Measurements from ENCODE around the gene DBN1.
A peak's percentile ranks its signal among the peaks of the same experiment; 100 is the strongest.

Gene DBN1

GRCh38 chr5:177496070-177496726 lies 22.8 kb upstream of the DBN1 start:
- Histone ChIP-seq H2BK5ac (ENCODE audit: low read depth, low read length, poor library complexity) (peak overlapping the region; percentile 96), H3K23ac (ENCODE audit: low read length) (no peak overlapping the region), H3K4me3 (ENCODE audit: low read depth, low read length) (peak overlapping the region; percentile 76), H2AFZ (ENCODE audit: insufficient read depth, low read length, poor library complexity) (peak overlapping the region; percentile 64), H4K8ac (ENCODE audit: low read depth, low read length) (peak overlapping the region; percentile 91), H3K9ac (ENCODE audit: low read length) (peak overlapping the region; percentile 95), H2BK12ac (ENCODE audit: low read length) (peak overlapping the region; percentile 44), H3K9me3 (ENCODE audit: insufficient read depth, low read depth, low read length) (no peaks in the 10 kb centered on the region), H3K27me3 (ENCODE audit: insufficient read depth, low read length) (no peaks in the 10 kb centered on the region), H4K12ac (ENCODE audit: low read depth, low read length) (peak overlapping the region; percentile 84), H3K27ac (ENCODE audit: low read depth, low read length) (peak overlapping the region; percentile 97), H3K4ac (ENCODE audit: low read depth, low read length) (peak overlapping the region; percentile 89), H2AK5ac (ENCODE audit: low read length) (peak overlapping the region; percentile 81), H4K91ac (ENCODE audit: low read depth, low read length) (peak overlapping the region; percentile 98), H3K4me1 (ENCODE audit: control insufficient read depth in 1 of 2, insufficient read depth in 2 of 2, low read length in 2 of 2) (peaks cover 42 to 56% of the 10 kb centered on the region in 2 experiments), H3K14ac (ENCODE audit: low read length) (peak overlapping the region; percentile 97), H3K79me2 (ENCODE audit: control insufficient read depth, insufficient read depth, low read length, poor library complexity) (peaks cover 21% of the 10 kb centered on the region), H2BK120ac (ENCODE audit: insufficient read depth, low read length, poor library complexity) (peak overlapping the region; percentile 97), H3K36me3 (ENCODE audit: control insufficient read depth in 1 of 2, insufficient read depth in 2 of 2, low read length in 2 of 2) (peaks cover 41 to 43% of the 10 kb centered on the region in 2 experiments), H3K4me2 (ENCODE audit: low read length) (peak overlapping the region; percentile 75), H3K79me1 (ENCODE audit: low read length) (peaks cover 44% of the 10 kb centered on the region), H3K18ac (ENCODE audit: low read length) (peak overlapping the region; percentile 95)
- DNase-seq, result peak in 1 of 2 donors; percentile 52
- no CpG with 5 or more reads among the region's 12 CpGs for WGBS (ENCODE audit: extremely low coverage, insufficient coverage, insufficient read length)

- peak overlapping the region; percentile 90 for H3K4ac ChIP-seq (ENCODE audit: low read depth, low read length)
- peak overlapping the region; percentile 95 for H3K18ac ChIP-seq (ENCODE audit: low read length)
- H3K27ac ChIP-seq (ENCODE audit: low read depth, low read length), result peak overlapping the region; percentile 97
- H4K8ac ChIP-seq (ENCODE audit: low read depth, low read length), result peak overlapping the region; percentile 91
- peak overlapping the region; percentile 88 for H2AK5ac ChIP-seq (ENCODE audit: low read length)
- H3K4me3 ChIP-seq (ENCODE audit: low read depth, low read length), result peak overlapping the region; percentile 76
- H3K9me3 ChIP-seq (ENCODE audit: insufficient read depth, low read depth, low read length), result no peaks in the 10 kb centered on the region
- H3K27me3 ChIP-seq (ENCODE audit: insufficient read depth, low read length), result no peaks in the 10 kb centered on the region
- peaks cover 21% of the 10 kb centered on the region for H3K79me2 ChIP-seq (ENCODE audit: control insufficient read depth, insufficient read depth, low read length, poor library complexity)
- no CpG with 5 or more reads among the region's 14 CpGs for WGBS (ENCODE audit: extremely low coverage, insufficient coverage, insufficient read length)
- H2AFZ ChIP-seq (ENCODE audit: insufficient read depth, low read length, poor library complexity), result peak overlapping the region; percentile 28
- peaks cover 42 to 56% of the 10 kb centered on the region in 2 experiments for H3K4me1 ChIP-seq (ENCODE audit: control insufficient read depth in 1 of 2, insufficient read depth in 2 of 2, low read length in 2 of 2)
- H3K14ac ChIP-seq (ENCODE audit: low read length), result peak overlapping the region; percentile 97
- peaks cover 44% of the 10 kb centered on the region for H3K79me1 ChIP-seq (ENCODE audit: low read length)
- peak overlapping the region; percentile 84 for H4K12ac ChIP-seq (ENCODE audit: low read depth, low read length)
- H2BK12ac ChIP-seq (ENCODE audit: low read length), result peak overlapping the region; percentile 55
- peaks cover 48 to 51% of the 10 kb centered on the region in 2 experiments for H3K36me3 ChIP-seq (ENCODE audit: control insufficient read depth in 1 of 2, insufficient read depth in 2 of 2, low read length in 2 of 2)
- peak overlapping the region; percentile 98 for H4K91ac ChIP-seq (ENCODE audit: low read depth, low read length)
- peak overlapping the region; percentile 75 for H3K4me2 ChIP-seq (ENCODE audit: low read length)
- peak overlapping the region; percentile 95 for H3K9ac ChIP-seq (ENCODE audit: low read length)
- peak overlapping the region; percentile 96 for H2BK5ac ChIP-seq (ENCODE audit: low read depth, low read length, poor library complexity)
- H2BK120ac ChIP-seq (ENCODE audit: insufficient read depth, low read length, poor library complexity), result peak overlapping the region; percentile 97
- no peak overlapping the region for H3K23ac ChIP-seq (ENCODE audit: low read length)
- no peak for DNase-seq
These were observed 22.0 kb upstream of the DBN1 start for GRCh38 chr5:177495243-177496060.

- Histone ChIP-seq H2BK120ac (ENCODE audit: insufficient read depth, low read length, poor library complexity) (peak overlapping the region; percentile 78), H4K91ac (ENCODE audit: low read depth, low read length) (peak overlapping the region; percentile 90), H3K79me2 (ENCODE audit: control insufficient read depth, insufficient read depth, low read length, poor library complexity) (peaks cover 21% of the 10 kb centered on the region), H2AK5ac (ENCODE audit: low read length) (peak overlapping the region; percentile 88), H3K27ac (ENCODE audit: low read depth, low read length) (peak overlapping the region; percentile 97), H3K14ac (ENCODE audit: low read length) (peak overlapping the region; percentile 94), H3K79me1 (ENCODE audit: low read length) (peaks cover 44% of the 10 kb centered on the region), H3K4me3 (ENCODE audit: low read depth, low read length) (no peak overlapping the region), H3K23ac (ENCODE audit: low read length) (no peak overlapping the region), H3K27me3 (ENCODE audit: insufficient read depth, low read length) (no peaks in the 10 kb centered on the region), H2AFZ (ENCODE audit: insufficient read depth, low read length, poor library complexity) (peak overlapping the region; percentile 28), H3K9me3 (ENCODE audit: insufficient read depth, low read depth, low read length) (no peaks in the 10 kb centered on the region), H3K4ac (ENCODE audit: low read depth, low read length) (peak overlapping the region; percentile 90), H3K4me1 (ENCODE audit: control insufficient read depth in 1 of 2, insufficient read depth in 2 of 2, low read length in 2 of 2) (peaks cover 42 to 56% of the 10 kb centered on the region in 2 experiments), H3K36me3 (ENCODE audit: control insufficient read depth in 1 of 2, insufficient read depth in 2 of 2, low read length in 2 of 2) (peaks cover 57 to 59% of the 10 kb centered on the region in 2 experiments), H3K4me2 (ENCODE audit: low read length) (peak overlapping the region; percentile 75), H4K8ac (ENCODE audit: low read depth, low read length) (peak overlapping the region; percentile 86), H4K12ac (ENCODE audit: low read depth, low read length) (peak overlapping the region; percentile 61), H3K9ac (ENCODE audit: low read length) (peak overlapping the region; percentile 46), H3K18ac (ENCODE audit: low read length) (peak overlapping the region; percentile 91), H2BK12ac (ENCODE audit: low read length) (peak overlapping the region; percentile 55), H2BK5ac (ENCODE audit: low read depth, low read length, poor library complexity) (peak overlapping the region; percentile 96)
- DNase-seq, result peak in 1 of 2 donors; percentile 31
- WGBS (ENCODE audit: extremely low coverage, insufficient coverage, insufficient read length), result no CpG with 5 or more reads among the region's 11 CpGs
These were observed 21.1 kb upstream of the DBN1 start for GRCh38 chr5:177494346-177495195.
